Mucosa of rectum (tissue), 2 donors: ENCODE measurements around the gene CREM.

Experiments
- H3K27ac ChIP-seq, 2 donors: one replicate each; pipeline ENCODE4 v1.7.0; 2013; ENCODE audit warnings: inconsistent platforms in 2 of 2, low read depth in 2 of 2, low read length in 2 of 2
- H3K27me3 ChIP-seq, 2 donors: one replicate each; pipeline ENCODE4 v1.7.0; 2013; ENCODE audit warnings: low read length in 2 of 2; ENCODE audit not compliant: control insufficient read depth in 2 of 2, insufficient read depth in 2 of 2
- H3K36me3 ChIP-seq, 2 donors: one replicate each; pipeline ENCODE4 v1.7.0; 2013; ENCODE audit warnings: low read length in 2 of 2; ENCODE audit not compliant: control insufficient read depth in 2 of 2, insufficient read depth in 2 of 2
- H3K4me1 ChIP-seq, 2 donors: one replicate each; pipeline ENCODE4 v1.7.0; 2013; ENCODE audit warnings: low read length in 2 of 2, mild to moderate bottlenecking in 1 of 2; ENCODE audit not compliant: control insufficient read depth in 2 of 2, insufficient read depth in 2 of 2
- H3K4me3 ChIP-seq, 2 donors: one replicate each; pipeline ENCODE4 v1.7.0; 2013; ENCODE audit warnings: low read length in 2 of 2
- H3K9ac ChIP-seq, 2 donors: one replicate each; pipeline ENCODE4 v1.7.0; 2013; ENCODE audit warnings: low read length in 2 of 2, low read depth in 1 of 2, mild to moderate bottlenecking in 1 of 2
- H3K9me3 ChIP-seq, 2 donors: one replicate each; pipeline ENCODE4 v1.7.0; 2013; ENCODE audit warnings: low read length in 2 of 2; ENCODE audit not compliant: control insufficient read depth in 2 of 2
- donor health status: healthy.
- donor health status: Normal muscosa, but diverticular disease.

Gene CREM

GRCh38 chr10:35132727-35133126 is 6.1 kb downstream of the CREM start:
- Histone ChIP-seq H3K4me1 (peaks cover 0 to 11% of the 10 kb centered on the region in 2 donors), H3K9me3 (no peaks in the 10 kb centered on the region), H3K27ac (no peak overlapping the region), H3K27me3 (no peaks in the 10 kb centered on the region), H3K9ac (no peak overlapping the region), H3K36me3 (no peaks in the 10 kb centered on the region), H3K4me3 (no peak overlapping the region)

GRCh38 chr10:35133586-35133985 is 6.9 kb downstream of the CREM start:
- H3K27ac ChIP-seq: no peak overlapping the region
- no peak overlapping the region for H3K9ac ChIP-seq
- H3K36me3 ChIP-seq: no peaks in the 10 kb centered on the region
- no peak overlapping the region for H3K4me3 ChIP-seq
- no peaks in the 10 kb centered on the region for H3K27me3 ChIP-seq
- peaks cover 0 to 7% of the 10 kb centered on the region in 2 donors for H3K4me1 ChIP-seq
- no peaks in the 10 kb centered on the region for H3K9me3 ChIP-seq

GRCh38 chr10:35135861-35136260 is 9.2 kb downstream of the CREM start:
- Histone ChIP-seq H3K9ac (no peak overlapping the region), H3K36me3 (no peaks in the 10 kb centered on the region), H3K4me3 (no peak overlapping the region), H3K9me3 (no peaks in the 10 kb centered on the region), H3K27ac (no peak overlapping the region), H3K27me3 (no peaks in the 10 kb centered on the region), H3K4me1 (peaks cover 0 to under 1% of the 10 kb centered on the region in 2 donors)

GRCh38 chr10:35136263-35136815 is 9.7 kb downstream of the CREM start:
- no peaks in the 10 kb centered on the region for H3K4me1 ChIP-seq
- H3K9ac ChIP-seq: no peak overlapping the region
- H3K27ac ChIP-seq: no peak overlapping the region
- H3K27me3 ChIP-seq: no peaks in the 10 kb centered on the region
- H3K4me3 ChIP-seq: no peak overlapping the region
- H3K36me3 ChIP-seq: no peaks in the 10 kb centered on the region
- no peaks in the 10 kb centered on the region for H3K9me3 ChIP-seq

GRCh38 chr10:35140126-35140525 is 13.5 kb downstream of the CREM start:
- no peak overlapping the region for H3K4me3 ChIP-seq
- H3K4me1 ChIP-seq: no peaks in the 10 kb centered on the region
- no peak overlapping the region for H3K27ac ChIP-seq
- H3K27me3 ChIP-seq: no peaks in the 10 kb centered on the region
- no peaks in the 10 kb centered on the region for H3K9me3 ChIP-seq
- H3K36me3 ChIP-seq: no peaks in the 10 kb centered on the region
- no peak overlapping the region for H3K9ac ChIP-seq

GRCh38 chr10:35140727-35141126 is 14.1 kb downstream of the CREM start:
- no peaks in the 10 kb centered on the region for H3K27me3 ChIP-seq
- H3K9me3 ChIP-seq: no peaks in the 10 kb centered on the region
- no peak overlapping the region for H3K9ac ChIP-seq
- H3K27ac ChIP-seq: no peak overlapping the region
- H3K36me3 ChIP-seq: no peaks in the 10 kb centered on the region
- H3K4me3 ChIP-seq: no peak overlapping the region
- no peaks in the 10 kb centered on the region for H3K4me1 ChIP-seq

GRCh38 chr10:35150308-35150707 is 23.7 kb downstream of the CREM start:
- Histone ChIP-seq H3K27ac (no peak overlapping the region), H3K4me1 (no peaks in the 10 kb centered on the region), H3K27me3 (no peaks in the 10 kb centered on the region), H3K36me3 (no peaks in the 10 kb centered on the region), H3K9ac (no peak overlapping the region), H3K9me3 (no peaks in the 10 kb centered on the region), H3K4me3 (no peak overlapping the region)

- Histone ChIP-seq H3K4me3 (no peak overlapping the region), H3K4me1 (no peaks in the 10 kb centered on the region), H3K9me3 (no peaks in the 10 kb centered on the region), H3K27ac (no peak overlapping the region), H3K36me3 (no peaks in the 10 kb centered on the region), H3K27me3 (no peaks in the 10 kb centered on the region), H3K9ac (no peak overlapping the region)
These were observed 26.3 kb downstream of the CREM start for GRCh38 chr10:35152992-35153391.

- no peaks in the 10 kb centered on the region for H3K4me1 ChIP-seq
- no peak overlapping the region for H3K4me3 ChIP-seq
- H3K9ac ChIP-seq: no peak overlapping the region
- no peaks in the 10 kb centered on the region for H3K36me3 ChIP-seq
- no peak overlapping the region for H3K27ac ChIP-seq
- no peaks in the 10 kb centered on the region for H3K27me3 ChIP-seq
- H3K9me3 ChIP-seq: no peaks in the 10 kb centered on the region
These were observed 27.1 kb downstream of the CREM start for GRCh38 chr10:35153716-35154115.

- Histone ChIP-seq H3K9ac (no peak overlapping the region), H3K4me1 (no peaks in the 10 kb centered on the region), H3K27me3 (no peaks in the 10 kb centered on the region), H3K36me3 (no peaks in the 10 kb centered on the region), H3K9me3 (no peaks in the 10 kb centered on the region), H3K4me3 (no peak overlapping the region), H3K27ac (no peak overlapping the region)
These were observed 34.1 kb downstream of the CREM start for GRCh38 chr10:35160743-35161142.

- no peak overlapping the region for H3K9ac ChIP-seq
- H3K4me1 ChIP-seq: no peaks in the 10 kb centered on the region
- H3K4me3 ChIP-seq: no peak overlapping the region
- H3K27me3 ChIP-seq: no peaks in the 10 kb centered on the region
- no peak overlapping the region for H3K27ac ChIP-seq
- H3K36me3 ChIP-seq: no peaks in the 10 kb centered on the region
- no peaks in the 10 kb centered on the region for H3K9me3 ChIP-seq
These were observed 35.3 kb downstream of the CREM start for GRCh38 chr10:35161906-35162305.
